NCI-H1105 treated with DMSO at 0.1 percent for 48 hours (cell line): ENCODE results near the gene WFDC5.

Source experiments
- DNase-seq: peaks from one replicate; lab custom pipeline; 2025; lab: John Stamatoyannopoulos, UW

Gene WFDC5

GRCh38 chr20:45115386-45115774 is 406 bp upstream of the WFDC5 start:
- no peak for DNase-seq

- DNase-seq: no peak
Observed at GRCh38 chr20:45113865-45114264, 1.1 kb downstream of the WFDC5 start.

GRCh38 chr20:45112754-45113153 is 2.2 kb downstream of the WFDC5 start:
- DNase-seq: no peak

- DNase-seq: no peak
Observed at GRCh38 chr20:45111799-45112471, 3.0 kb downstream of the WFDC5 start.

- no peak for DNase-seq
Observed at GRCh38 chr20:45111285-45111684, 3.7 kb downstream of the WFDC5 start.

GRCh38 chr20:45110301-45110700 is 4.7 kb downstream of the WFDC5 start:
- DNase-seq: no peak

- no peak for DNase-seq
Observed at GRCh38 chr20:45109634-45110033, 5.3 kb downstream of the WFDC5 start.

GRCh38 chr20:45105317-45105716 is 9.7 kb downstream of the WFDC5 start:
- no peak for DNase-seq

GRCh38 chr20:45104786-45105185 is 10.2 kb downstream of the WFDC5 start:
- no peak for DNase-seq

- DNase-seq: no peak
Observed at GRCh38 chr20:45103072-45103471, 11.9 kb downstream of the WFDC5 start.

- DNase-seq: no peak
Observed at GRCh38 chr20:45101333-45101850, 13.6 kb downstream of the WFDC5 start.

GRCh38 chr20:45100563-45101245 is 14.3 kb downstream of the WFDC5 start, which contains the start of gene KCNS1:
KCNS1 (minus strand) TSS chr20:45101127; CDS start chr20:45099236, 1,891 bp downstream.
- no peak for DNase-seq

- no peak for DNase-seq
Observed at GRCh38 chr20:45098103-45098773, 16.7 kb downstream of the WFDC5 start.

- DNase-seq: no peak
Observed at GRCh38 chr20:45097485-45098102, 17.4 kb downstream of the WFDC5 start.

GRCh38 chr20:45096781-45097180 is 18.2 kb downstream of the WFDC5 start:
- DNase-seq: no peak

GRCh38 chr20:45095805-45096238 is 19.2 kb downstream of the WFDC5 start:
- peak; percentile 52 for DNase-seq

- no peak for DNase-seq
Observed at GRCh38 chr20:45094864-45095574, 20.0 kb downstream of the WFDC5 start.

- DNase-seq: no peak
Observed at GRCh38 chr20:45094201-45094600, 20.8 kb downstream of the WFDC5 start.

GRCh38 chr20:45092898-45093297 is 22.1 kb downstream of the WFDC5 start:
- no peak for DNase-seq

GRCh38 chr20:45091366-45091765 is 23.6 kb downstream of the WFDC5 start:
- no peak for DNase-seq

GRCh38 chr20:45090481-45090880 is 24.5 kb downstream of the WFDC5 start:
- no peak for DNase-seq

- no peak for DNase-seq
Observed at GRCh38 chr20:45088247-45088646, 26.7 kb downstream of the WFDC5 start.
